ENCODE results near the gene CDC5L. TPM values are rescaled to one million over a fixed set of nuclear protein-coding genes. Genes with fewer than 3 reads are reported as not detected.
A peak's percentile ranks its signal among the peaks of the same experiment; 100 is the strongest.

CDC5L gene
- polyA plus RNA-seq, 3 donors = 4.9 to 10.2 (median 7.4) TPM

- peaks cover 23 to 27% of the 10 kb centered on the region in 2 donors for H3K4me1 ChIP-seq (ENCODE audit: control insufficient read depth in 1 of 2, insufficient read depth in 2 of 2, low read length in 2 of 2)
- no peak for TF ChIP-seq CTCF (IDR thresholded peaks at IDR 0.05)
- H3K9me3 ChIP-seq (replicated peaks in 1 of 2; ENCODE audit: control insufficient read depth in 1 of 2, insufficient read depth in 1 of 2, low read length in 2 of 2) = no peaks in the 10 kb centered on the region
- H3K27ac ChIP-seq (ENCODE audit: low read depth in 1 of 2, low read length in 2 of 2) = no peak overlapping the region
- H3K4me3 ChIP-seq (replicated peaks in 1 of 3; ENCODE audit: low read depth in 2 of 3, low read length in 3 of 3) = no peak overlapping the region
- no peaks in the 10 kb centered on the region for H3K36me3 ChIP-seq (replicated peaks in 1 of 2; ENCODE audit: control insufficient read depth in 1 of 2, insufficient read depth in 2 of 2, low read length in 2 of 2)
- Mint-ChIP-seq H3K36me3 (no peaks in the 10 kb centered on the region), H3K27ac (no peak overlapping the region), H3K9me3 (no peaks in the 10 kb centered on the region), H3K4me3 (no peak overlapping the region), H3K4me1 (peaks cover 21% of the 10 kb centered on the region), H3K27me3 (ENCODE audit: low read depth in 3 of 3) (peaks cover 1 to 2% (median 2%) of the 10 kb centered on the region in 3 donors)
- no peaks in the 10 kb centered on the region for H3K27me3 ChIP-seq (ENCODE audit: control insufficient read depth in 2 of 2, insufficient read depth in 2 of 2, low read length in 2 of 2)
- H3K9ac ChIP-seq (ENCODE audit: insufficient read depth, low read length, poor library complexity, severe bottlenecking) = no peak overlapping the region
- H3K79me2 ChIP-seq (ENCODE audit: insufficient read depth, low read length) = no peaks in the 10 kb centered on the region
- no peak for DNase-seq
- WGBS (ENCODE audit: insufficient coverage) = no CpG with 5 or more reads among the region's 3 CpGs
- intact Hi-C loops (cut with micrococcal nuclease) = no loop called here
- no peaks in the 10 kb centered on the region for H4K20me1 ChIP-seq (ENCODE audit: insufficient read depth, low read length)
- no peak overlapping the region for H2AFZ ChIP-seq (ENCODE audit: insufficient read depth, low read depth, low read length, poor library complexity, severe bottlenecking)
- no peak overlapping the region for H3K4me2 ChIP-seq (replicated peaks; ENCODE audit: extremely low read depth, low read length, poor library complexity, severe bottlenecking)
Measured at GRCh38 chr6:44377484-44377883, 10.0 kb upstream of the CDC5L start.

- peaks cover 1 to 2% (median 2%) of the 10 kb centered on the region in 3 donors for H3K27me3 Mint-ChIP-seq (ENCODE audit: low read depth in 3 of 3)
- H3K36me3 Mint-ChIP-seq = no peaks in the 10 kb centered on the region
- H3K27ac Mint-ChIP-seq = no peak overlapping the region
- H3K9me3 Mint-ChIP-seq = no peaks in the 10 kb centered on the region
- Histone ChIP-seq H3K9ac (ENCODE audit: insufficient read depth, low read length, poor library complexity, severe bottlenecking) (no peak overlapping the region), H4K20me1 (ENCODE audit: insufficient read depth, low read length) (no peaks in the 10 kb centered on the region), H3K36me3 (replicated peaks in 1 of 2; ENCODE audit: control insufficient read depth in 1 of 2, insufficient read depth in 2 of 2, low read length in 2 of 2) (no peaks in the 10 kb centered on the region), H3K4me3 (replicated peaks in 1 of 3; ENCODE audit: low read depth in 2 of 3, low read length in 3 of 3) (no peak overlapping the region), H3K79me2 (ENCODE audit: insufficient read depth, low read length) (no peaks in the 10 kb centered on the region), H3K4me2 (replicated peaks; ENCODE audit: extremely low read depth, low read length, poor library complexity, severe bottlenecking) (no peak overlapping the region), H3K27ac (ENCODE audit: low read depth in 1 of 2, low read length in 2 of 2) (no peak overlapping the region), H3K27me3 (ENCODE audit: control insufficient read depth in 2 of 2, insufficient read depth in 2 of 2, low read length in 2 of 2) (no peaks in the 10 kb centered on the region), H3K4me1 (ENCODE audit: control insufficient read depth in 1 of 2, insufficient read depth in 2 of 2, low read length in 2 of 2) (peaks cover 23 to 27% of the 10 kb centered on the region in 2 donors), H2AFZ (ENCODE audit: insufficient read depth, low read depth, low read length, poor library complexity, severe bottlenecking) (no peak overlapping the region), H3K9me3 (replicated peaks in 1 of 2; ENCODE audit: control insufficient read depth in 1 of 2, insufficient read depth in 1 of 2, low read length in 2 of 2) (no peaks in the 10 kb centered on the region)
- peak overlapping the region in 1 of 2 donors; percentile 7 for H3K4me3 Mint-ChIP-seq
- peaks cover 18% of the 10 kb centered on the region for H3K4me1 Mint-ChIP-seq
- intact Hi-C loops (cut with micrococcal nuclease) = no loop called here
- TF ChIP-seq CTCF (IDR thresholded peaks at IDR 0.05) = no peak
- WGBS (ENCODE audit: insufficient coverage) = no CpG with 5 or more reads among the region's 1 CpG
- DNase-seq = no peak
Measured at GRCh38 chr6:44377971-44378370, 9.5 kb upstream of the CDC5L start.
